ENCODE measurements around the gene C5AR2. TPM values are rescaled to one million over a fixed set of nuclear protein-coding genes. Genes with fewer than 3 reads are reported as not detected.

The C5AR2 gene
- polyA plus RNA-seq, 1 of the 3 experiments (the other 2 are of a cell fraction), result not detected

DNA sequence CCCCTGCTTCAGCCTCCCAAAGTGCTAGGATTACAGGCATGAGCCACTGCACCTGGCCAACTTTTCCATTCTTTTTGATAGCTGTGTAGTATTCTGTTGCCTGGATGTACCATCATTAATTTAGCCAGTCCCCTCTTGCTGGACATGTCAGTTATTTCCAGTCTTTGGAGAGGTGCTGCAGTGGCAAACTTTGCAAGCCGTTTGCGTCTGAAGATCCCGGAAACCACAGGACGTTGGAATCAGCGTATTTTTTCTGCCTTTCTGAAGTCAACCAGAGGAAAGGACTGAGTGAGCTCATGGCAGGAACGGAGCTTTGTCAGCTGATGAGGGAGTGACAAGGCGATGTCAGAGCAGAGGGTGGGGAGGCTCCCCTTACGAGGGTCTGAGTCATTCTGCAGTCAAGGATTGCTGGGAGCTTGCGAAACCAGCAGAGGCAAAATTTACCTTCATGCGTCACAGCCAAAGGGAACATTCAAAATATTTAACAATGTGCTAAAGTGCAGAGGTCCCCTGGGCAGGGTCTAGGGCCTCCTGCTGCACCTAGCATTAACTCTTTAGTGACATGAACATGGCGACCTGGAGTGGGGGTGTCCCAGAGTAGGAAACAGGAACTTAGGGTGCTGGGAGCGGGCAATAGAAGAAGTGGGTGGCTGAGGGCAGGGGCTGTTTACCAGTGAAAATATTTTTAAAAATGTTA is 16.7 kb upstream of the C5AR2 start (continued):
- TF ChIP-seq, protein P1, sequence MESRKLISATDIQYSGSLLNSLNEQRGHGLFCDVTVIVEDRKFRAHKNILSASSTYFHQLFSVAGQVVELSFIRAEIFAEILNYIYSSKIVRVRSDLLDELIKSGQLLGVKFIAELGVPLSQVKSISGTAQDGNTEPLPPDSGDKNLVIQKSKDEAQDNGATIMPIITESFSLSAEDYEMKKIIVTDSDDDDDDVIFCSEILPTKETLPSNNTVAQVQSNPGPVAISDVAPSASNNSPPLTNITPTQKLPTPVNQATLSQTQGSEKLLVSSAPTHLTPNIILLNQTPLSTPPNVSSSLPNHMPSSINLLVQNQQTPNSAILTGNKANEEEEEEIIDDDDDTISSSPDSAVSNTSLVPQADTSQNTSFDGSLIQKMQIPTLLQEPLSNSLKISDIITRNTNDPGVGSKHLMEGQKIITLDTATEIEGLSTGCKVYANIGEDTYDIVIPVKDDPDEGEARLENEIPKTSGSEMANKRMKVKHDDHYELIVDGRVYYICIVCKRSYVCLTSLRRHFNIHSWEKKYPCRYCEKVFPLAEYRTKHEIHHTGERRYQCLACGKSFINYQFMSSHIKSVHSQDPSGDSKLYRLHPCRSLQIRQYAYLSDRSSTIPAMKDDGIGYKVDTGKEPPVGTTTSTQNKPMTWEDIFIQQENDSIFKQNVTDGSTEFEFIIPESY (IDR thresholded peaks at IDR 0.05; ENCODE audit: borderline replicate concordance, low read depth), result no peak
- TF ChIP-seq MEF2A (IDR thresholded peaks at IDR 0.05; ENCODE audit: borderline replicate concordance, low read depth), result no peak
- TF ChIP-seq MXI1 (IDR thresholded peaks at IDR 0.05; ENCODE audit: low read depth, low read length), result no peak
- no peak for TF ChIP-seq EZH2phosphoT487 (IDR thresholded peaks at IDR 0.05; ENCODE audit: borderline replicate concordance, low read depth)
- peak; percentile 64; the same call in 1 of the 2 replicates for TF ChIP-seq FOSL2 (IDR thresholded peaks at IDR 0.05; ENCODE audit: borderline replicate concordance, low read depth)

DNA sequence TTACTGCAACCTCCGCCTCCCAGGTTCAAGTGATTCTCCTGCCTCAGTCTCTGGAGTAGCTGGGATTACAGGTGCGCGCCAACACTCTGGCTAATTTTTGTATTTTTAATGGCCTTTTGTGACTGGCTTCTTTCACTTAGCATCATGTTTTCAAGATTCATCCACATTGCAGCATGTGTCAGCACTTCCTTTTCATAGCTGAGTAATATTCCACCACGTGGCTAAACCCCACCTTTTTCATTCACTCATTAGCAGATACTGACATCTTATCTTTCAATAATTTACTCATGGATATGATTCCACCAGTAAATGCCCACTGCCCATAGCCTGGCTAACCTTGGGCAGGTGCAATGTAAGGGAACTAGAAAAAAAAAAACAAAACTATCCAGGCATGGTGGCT is 15.5 kb upstream of the C5AR2 start:
- Histone ChIP-seq H3K79me2 (ENCODE audit: insufficient read depth) (no peaks in the 10 kb centered on the region), H3K36me3 (replicated peaks in 1 of 2; ENCODE audit: control insufficient read depth in 1 of 2, insufficient read depth in 2 of 2, low read length in 1 of 2) (no peaks in the 10 kb centered on the region), H3K9me2 (no peaks in the 10 kb centered on the region), H3K4me1 (ENCODE audit: control insufficient read depth in 1 of 2, insufficient read depth in 2 of 2, low read depth in 1 of 2, low read length in 1 of 2) (no peaks in the 10 kb centered on the region; a peak in 1 of 4 replicates), H3K9ac (no peak overlapping the region), H3K4me3 (ENCODE audit: low read depth in 2 of 2, low read length in 1 of 2) (no peak overlapping the region), H4K20me1 (ENCODE audit: insufficient read depth) (no peaks in the 10 kb centered on the region), H3K9me3 (no peaks in the 10 kb centered on the region), H3K27ac (ENCODE audit: low read depth in 2 of 2, low read length in 1 of 2) (no peak overlapping the region), H3K27me3 (ENCODE audit: insufficient read depth) (no peaks in the 10 kb centered on the region; the same call in 1 of the 2 replicates), H2AFZ (ENCODE audit: low read depth) (no peak overlapping the region), H3K4me2 (no peak overlapping the region), H3F3A (replicated peaks; ENCODE audit: insufficient read depth) (peaks cover 19% of the 10 kb centered on the region)
- TF ChIP-seq RCOR1 (IDR thresholded peaks at IDR 0.05; ENCODE audit: low read length), result no peak
- TF ChIP-seq, protein P1 (IDR thresholded peaks at IDR 0.05; ENCODE audit: borderline replicate concordance, low read depth), result no peak
- WGBS (ENCODE audit: low lambda C conversion rate), result 74% methylated on average over 4 of the region's 4 CpGs
- POLR2A ChIA-PET, result no interaction called here
- CTCF ChIA-PET, result interaction anchor here (0.7 to 1.9 kb wide), 3 partner anchors 11 to 75 kb away, joined by 3 to 5 read pairs (median 5); no protein-coding TSS in a partner anchor
- DNase-seq, result no peak

Data from SK-N-SH (cell line).